Fibroblast of mammary gland (primary cell): Measurements from ENCODE around the gene SLC6A17.

Source experiments
- DNase-seq: peaks from one replicate; pipeline ENCODE4 v3.0.0-alpha.2; 2010; ENCODE audit warnings: low read depth
- H3K4me3 ChIP-seq: 2 replicates; pipeline ENCODE4 v1.5.1; 2011; ENCODE audit warnings: low read depth, mild to moderate bottlenecking, low read length, moderate library complexity; ENCODE audit not compliant: control insufficient read depth
- TF ChIP-seq, protein P1 (sequence below): conservative IDR thresholded peaks from 2 replicates; pipeline ENCODE4 v1.5.1; 2011; ENCODE audit warnings: low read depth, low read length, inconsistent platforms; ENCODE audit not compliant: control insufficient read depth, insufficient read depth

The SLC6A17 gene

DNA sequence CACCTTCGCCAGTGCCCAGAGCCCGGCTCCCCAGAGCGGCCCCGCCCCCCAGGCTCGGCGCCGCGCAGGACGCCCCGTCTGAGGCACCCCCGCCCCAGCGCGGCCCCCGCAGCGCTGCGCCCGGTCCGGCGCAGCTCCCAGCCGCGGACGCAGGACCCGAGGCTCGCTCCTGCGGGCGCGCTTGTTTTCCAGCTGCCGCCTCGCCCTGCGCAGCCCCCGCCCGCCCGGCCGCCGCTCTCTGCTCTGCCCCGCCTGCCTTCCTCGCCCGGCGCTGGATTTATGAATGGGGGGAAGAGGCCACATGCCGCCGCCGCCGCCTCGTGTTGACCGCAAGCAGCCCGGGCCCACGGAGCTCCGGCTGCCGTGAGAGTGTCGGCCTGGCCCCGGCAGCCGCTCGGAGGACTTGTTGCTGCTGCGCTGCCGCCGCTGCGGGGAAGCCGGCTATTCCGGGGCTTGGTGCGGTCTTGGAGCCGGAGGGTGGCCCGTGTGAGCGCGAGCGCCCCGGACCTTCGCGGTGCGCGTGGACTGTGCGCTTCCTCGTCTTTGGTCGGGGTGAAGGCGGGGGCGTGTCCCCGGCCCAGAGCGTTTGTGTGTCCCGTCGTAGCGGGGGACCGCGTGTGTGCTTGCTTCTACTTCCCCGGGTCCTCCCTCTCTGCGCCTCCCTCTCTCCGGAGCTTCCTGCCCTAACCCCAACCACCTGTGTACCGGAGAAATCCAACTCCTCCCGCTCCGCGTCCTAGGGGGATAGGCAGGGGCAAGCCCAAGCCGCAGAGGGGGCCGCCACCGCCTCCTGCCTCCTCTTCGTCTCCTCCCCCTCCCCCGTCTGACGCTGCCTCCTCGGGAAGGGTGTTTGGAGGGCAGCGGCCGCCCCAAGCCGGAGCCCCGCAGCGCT lies 60.6 kb downstream of the SLC6A17 start:
- TF ChIP-seq, protein P1, sequence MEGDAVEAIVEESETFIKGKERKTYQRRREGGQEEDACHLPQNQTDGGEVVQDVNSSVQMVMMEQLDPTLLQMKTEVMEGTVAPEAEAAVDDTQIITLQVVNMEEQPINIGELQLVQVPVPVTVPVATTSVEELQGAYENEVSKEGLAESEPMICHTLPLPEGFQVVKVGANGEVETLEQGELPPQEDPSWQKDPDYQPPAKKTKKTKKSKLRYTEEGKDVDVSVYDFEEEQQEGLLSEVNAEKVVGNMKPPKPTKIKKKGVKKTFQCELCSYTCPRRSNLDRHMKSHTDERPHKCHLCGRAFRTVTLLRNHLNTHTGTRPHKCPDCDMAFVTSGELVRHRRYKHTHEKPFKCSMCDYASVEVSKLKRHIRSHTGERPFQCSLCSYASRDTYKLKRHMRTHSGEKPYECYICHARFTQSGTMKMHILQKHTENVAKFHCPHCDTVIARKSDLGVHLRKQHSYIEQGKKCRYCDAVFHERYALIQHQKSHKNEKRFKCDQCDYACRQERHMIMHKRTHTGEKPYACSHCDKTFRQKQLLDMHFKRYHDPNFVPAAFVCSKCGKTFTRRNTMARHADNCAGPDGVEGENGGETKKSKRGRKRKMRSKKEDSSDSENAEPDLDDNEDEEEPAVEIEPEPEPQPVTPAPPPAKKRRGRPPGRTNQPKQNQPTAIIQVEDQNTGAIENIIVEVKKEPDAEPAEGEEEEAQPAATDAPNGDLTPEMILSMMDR, result no peak
- H3K4me3 ChIP-seq, result peak overlapping the region; percentile 29
- no peak for DNase-seq

DNA sequence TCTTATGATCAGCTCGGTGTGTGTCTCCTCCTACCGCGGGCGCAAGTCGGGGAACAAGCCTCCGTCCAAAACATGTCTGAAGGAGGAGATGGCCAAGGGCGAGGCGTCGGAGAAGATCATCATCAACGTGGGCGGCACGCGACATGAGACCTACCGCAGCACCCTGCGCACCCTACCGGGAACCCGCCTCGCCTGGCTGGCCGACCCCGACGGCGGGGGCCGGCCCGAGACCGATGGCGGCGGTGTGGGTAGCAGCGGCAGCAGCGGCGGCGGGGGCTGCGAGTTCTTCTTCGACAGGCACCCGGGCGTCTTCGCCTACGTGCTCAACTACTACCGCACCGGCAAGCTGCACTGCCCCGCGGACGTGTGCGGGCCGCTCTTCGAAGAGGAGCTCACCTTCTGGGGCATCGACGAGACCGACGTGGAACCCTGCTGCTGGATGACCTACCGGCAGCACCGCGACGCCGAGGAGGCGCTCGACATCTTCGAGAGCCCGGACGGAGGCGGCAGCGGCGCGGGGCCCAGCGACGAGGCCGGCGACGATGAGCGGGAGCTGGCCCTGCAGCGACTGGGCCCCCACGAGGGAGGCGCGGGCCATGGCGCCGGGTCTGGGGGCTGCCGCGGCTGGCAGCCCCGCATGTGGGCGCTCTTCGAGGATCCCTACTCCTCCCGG lies 61.3 kb downstream of the SLC6A17 start:
- peak overlapping the region; percentile 2 for H3K4me3 ChIP-seq
- DNase-seq, result no peak
- TF ChIP-seq, protein P1, result no peak

DNA sequence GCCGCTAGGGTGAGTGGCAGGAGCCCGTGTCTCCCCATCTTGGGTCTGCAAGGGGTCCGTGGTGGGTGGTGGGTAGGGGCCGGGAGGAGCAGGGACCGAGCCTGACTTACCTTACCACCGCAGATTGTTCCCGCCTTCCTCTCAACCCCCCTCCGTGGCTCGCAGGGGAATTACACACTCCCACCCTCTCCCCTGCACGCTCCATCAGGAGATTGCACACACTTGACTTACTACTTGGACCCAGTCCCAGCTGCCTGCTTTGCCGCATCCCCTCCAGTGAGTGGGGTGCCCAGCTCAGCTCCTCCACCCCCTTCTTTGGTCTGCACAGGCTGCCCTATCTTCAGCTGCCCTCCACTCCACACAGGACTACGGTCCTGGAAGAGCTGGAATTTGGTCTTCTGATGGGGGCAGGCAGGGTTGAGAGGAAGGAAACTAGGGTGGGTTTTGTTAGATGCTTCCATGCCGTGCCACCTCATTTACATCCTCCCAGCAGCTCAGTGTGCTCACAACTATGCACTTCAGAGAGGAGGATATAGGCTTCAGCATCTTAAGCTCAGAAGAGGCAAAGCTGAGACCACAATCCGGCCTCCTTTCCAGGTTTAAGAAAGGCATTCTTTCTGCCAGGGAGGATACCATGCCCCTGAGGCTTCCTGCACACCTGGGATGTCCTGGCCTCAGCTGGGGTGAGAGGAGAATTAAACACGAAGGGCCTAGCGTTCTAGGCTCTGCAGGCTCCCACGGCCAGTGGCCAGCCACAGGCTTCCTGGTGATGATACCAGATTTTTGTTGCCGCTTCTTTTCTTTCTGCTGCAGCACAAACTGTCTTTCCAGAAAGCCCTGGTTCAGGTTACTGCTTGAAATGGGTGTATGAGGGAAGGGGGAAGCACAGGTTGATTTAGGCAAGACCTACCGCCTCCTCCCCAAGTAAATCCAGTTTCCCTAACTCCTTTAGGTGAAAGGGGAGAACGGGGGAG lies 62.2 kb downstream of the SLC6A17 start:
- no peak for DNase-seq
- TF ChIP-seq, protein P1, result no peak
- no peak overlapping the region for H3K4me3 ChIP-seq

DNA sequence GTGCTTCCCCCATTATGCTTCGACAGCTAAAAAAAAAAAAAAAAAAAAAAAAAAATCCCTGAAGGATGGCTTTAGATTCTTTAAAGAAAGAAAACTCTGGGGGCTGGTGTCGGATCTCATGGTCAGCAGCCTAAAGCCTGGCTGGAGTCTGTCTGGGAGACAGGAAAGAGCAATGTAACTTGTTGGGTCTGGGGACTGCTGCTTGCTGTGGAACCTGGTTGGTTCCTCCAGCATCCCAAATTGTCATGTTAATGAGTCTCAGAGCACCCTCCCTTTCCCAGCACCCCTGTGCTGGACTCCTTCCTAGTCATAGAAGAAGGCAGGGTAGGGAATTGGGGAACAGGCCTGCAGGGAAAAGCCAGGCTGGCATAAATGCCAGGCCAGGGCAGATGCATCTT lies 62.8 kb downstream of the SLC6A17 start:
- DNase-seq, result no peak
- H3K4me3 ChIP-seq, result no peak overlapping the region
- TF ChIP-seq, protein P1, result no peak

DNA sequence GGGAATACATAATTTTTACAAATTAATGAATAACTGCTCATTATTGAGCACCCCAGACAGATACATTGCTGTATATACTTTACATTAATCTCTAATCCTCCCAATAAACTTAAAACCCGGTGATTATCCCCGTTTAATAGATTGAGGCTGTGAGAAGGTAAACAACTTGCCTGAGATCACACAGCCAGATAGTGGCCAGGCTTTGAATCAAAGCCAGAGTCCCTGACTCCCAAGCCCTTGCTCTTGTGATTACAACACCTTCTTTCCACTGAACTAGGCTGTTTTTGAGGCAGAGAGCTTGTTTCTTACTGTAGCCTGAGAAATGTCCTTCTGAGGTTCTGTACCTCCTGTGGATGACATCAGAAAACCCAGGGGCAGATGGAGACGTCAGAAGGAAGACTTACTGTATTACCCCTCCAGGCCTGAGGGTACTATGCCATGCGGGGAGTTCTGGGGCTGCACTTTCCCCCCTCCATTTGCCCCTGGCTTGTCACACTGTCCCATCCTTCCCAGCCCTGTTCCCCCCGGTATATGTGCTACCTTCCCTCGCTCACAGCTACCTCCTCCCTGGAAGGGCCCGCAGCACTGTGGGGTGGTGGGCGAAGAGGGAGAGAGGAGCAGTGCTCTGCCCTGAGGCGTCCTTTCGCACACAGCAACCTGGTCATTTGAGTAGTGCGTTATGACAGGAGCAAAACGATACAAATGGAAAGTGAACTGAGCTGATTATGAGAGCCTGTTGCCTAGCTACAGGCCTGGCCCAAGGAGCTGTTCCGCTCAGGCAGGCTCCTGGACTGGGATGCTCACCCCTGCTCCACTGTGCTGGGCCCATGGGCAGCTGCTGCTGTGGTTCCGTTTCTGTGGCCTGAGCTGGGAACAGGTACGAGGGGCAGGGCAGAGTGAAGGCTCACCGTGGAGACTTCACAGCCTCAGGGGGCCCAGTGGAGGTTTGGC lies 64.4 kb downstream of the SLC6A17 start:
- TF ChIP-seq, protein P1, result no peak
- no peak overlapping the region for H3K4me3 ChIP-seq
- DNase-seq, result no peak
